ENCODE results near the gene FUOM.

GRCh38 chr10:133359554-133359971 is 1.7 kb upstream of the FUOM start:
- TF ChIP-seq CTCF (IDR thresholded peaks at IDR 0.05) (no peak), POLR2AphosphoS5 (IDR thresholded peaks at IDR 0.05) (no peak), EP300 (IDR thresholded peaks at IDR 0.05) (no peak), POLR2A (IDR thresholded peaks at IDR 0.05) (no peak)

Data from upper lobe of left lung (tissue), 4 donors.